RKO (cell line): ENCODE data around the gene CD44.
A peak's percentile ranks its signal among the peaks of the same experiment; 100 is the strongest.

Source experiments
- DNase-seq: peaks from one replicate; pipeline ENCODE4 v3.0.0-alpha.2; 2016; ENCODE audit warnings: low spot score

The CD44 gene

GRCh38 chr11:35139722-35140282 is 831 bp downstream of the CD44 start:
- peak; percentile 58 for DNase-seq

- DNase-seq = peak; percentile 33
Observed at GRCh38 chr11:35141071-35141470, 2.1 kb downstream of the CD44 start.

GRCh38 chr11:35141571-35141971 is 2.6 kb downstream of the CD44 start:
- DNase-seq = no peak

DNA sequence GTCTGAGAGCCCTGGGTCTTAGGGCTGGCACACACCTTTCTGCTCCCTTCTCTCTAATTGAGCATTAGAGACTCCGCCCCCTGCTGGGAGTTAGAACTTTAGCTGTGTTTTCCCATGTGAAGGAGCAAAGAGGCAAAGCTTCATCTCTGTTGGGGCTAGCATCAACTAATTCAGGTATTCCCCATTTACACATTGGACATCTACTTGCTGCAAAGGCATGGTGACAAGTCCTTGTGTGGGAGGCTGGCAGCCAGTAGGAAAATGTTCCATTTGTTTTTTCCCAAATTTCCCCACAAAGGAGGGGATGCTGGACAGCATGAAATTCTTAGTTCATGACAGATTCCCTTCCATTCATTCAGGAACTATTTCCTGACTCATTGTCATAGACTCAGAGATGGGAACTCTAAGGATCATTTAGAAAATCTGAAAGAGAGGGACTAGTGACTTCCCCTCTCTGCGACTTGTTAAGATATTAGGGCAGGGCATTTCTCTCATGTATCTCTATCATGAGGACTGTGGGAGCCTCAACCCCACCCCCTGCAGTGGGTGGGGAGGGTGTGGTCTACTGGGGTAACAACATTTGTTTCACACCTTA is 3.6 kb downstream of the CD44 start:
- peak; percentile 91 for DNase-seq

DNA sequence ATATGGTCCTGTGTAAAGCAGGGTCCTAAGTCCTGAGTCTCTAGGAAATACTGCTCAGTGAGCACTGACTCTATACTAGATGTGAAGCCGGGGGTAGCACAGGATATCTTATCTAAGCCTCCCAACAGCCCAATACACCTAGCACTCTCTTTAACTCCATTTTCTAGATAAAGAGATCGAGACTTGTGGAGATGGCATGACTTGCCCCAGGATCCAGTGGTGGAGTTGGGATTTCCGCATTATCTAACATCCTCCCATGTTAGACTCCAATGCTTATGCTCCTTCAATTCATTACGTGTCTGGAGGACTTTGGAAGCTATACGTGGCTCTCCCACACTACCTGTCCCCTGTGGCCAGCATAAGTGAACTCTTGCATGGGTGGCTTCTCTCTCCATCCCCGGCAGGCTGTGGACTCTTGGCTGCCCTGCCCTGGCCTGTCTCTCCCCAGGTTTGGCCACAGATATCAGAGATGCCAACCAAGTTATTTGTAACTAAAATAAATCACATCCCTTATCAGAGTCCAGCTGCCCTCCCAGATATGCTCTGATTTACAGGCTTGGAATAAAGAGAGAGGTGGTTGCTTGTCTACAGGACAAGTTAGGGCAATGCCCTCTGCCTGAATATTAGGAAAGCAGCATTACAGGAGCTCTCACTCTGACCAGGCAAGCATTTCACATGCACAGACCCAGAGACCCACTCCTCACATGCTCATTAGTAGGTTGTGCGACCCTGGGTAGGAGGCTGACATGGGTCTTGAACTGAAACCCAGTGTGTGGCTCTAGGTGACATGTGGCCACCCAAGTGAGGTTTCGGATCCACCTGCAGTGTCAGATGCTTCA is 4.5 kb downstream of the CD44 start:
- DNase-seq = no peak

DNA sequence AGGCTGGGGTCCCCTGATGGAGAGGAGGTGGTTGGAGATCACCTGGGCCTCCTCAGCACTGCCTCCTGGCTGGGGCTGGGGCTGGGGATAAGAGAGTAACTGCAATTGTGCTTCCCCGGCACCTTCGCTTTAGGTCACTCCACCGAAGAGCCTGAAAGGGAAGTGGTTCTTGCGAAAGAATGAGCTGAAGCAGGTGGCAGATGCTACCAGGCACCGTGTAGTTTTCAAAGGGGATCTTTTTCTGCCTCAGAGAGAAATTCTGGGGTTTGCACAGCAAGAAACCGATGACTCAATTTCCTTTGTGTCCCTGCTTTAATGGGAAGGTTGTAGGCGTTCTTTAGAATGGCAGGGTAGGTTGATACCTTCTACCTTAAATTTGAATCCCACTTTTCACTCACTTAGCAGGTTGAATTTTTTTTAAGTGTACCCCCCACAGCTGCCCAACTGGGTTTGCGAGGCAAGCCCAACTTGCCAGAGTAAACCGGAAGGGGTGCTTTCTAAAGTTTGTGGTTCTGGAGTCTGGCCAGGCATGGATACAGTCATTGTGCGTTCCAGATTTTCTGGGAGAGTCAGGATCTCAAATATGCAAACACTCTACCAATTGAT is 5.3 kb downstream of the CD44 start:
- peak; percentile 67 for DNase-seq

- DNase-seq = no peak
Observed at GRCh38 chr11:35144806-35145205, 5.8 kb downstream of the CD44 start.

DNA sequence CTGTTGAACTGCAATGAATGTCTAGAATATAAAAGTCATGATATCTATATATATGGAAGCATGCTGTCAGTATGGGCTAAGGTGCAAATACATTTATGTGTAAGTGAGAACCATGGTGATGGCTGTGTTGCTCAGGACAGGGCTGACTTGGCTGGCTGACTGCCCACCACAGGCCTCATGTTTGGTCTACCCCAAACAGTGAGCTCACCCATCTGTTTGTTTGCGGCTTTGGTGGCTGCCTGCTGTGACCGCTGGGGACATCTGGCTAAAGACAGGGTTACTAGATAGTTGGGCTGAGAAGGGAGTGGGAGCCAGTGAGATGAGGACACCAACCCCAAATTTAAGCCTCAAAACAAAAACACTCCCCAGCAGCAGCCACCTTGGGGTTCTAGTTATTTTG is 6.3 kb downstream of the CD44 start:
- DNase-seq = no peak

GRCh38 chr11:35146074-35146521 is 7.1 kb downstream of the CD44 start:
- DNase-seq = no peak

DNA sequence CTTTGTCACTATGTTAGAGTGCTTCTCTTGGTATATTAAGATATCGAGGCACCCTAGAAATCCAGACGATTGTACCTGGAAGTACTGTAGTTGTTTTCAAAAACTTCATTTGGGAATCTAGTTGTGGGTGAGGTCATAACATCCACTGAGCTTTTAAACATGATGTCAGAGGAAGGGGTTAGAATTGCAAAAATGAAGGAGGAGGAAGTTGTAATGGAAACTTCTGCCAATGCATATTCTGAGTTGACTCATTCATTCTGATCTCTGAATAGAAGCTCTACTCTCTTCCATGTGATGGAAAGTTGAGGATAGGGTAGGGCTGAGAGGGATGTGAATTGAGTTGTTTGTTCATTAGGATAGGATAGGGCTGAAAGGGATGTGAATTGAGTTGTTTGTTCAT is 7.7 kb downstream of the CD44 start:
- no peak for DNase-seq

- no peak for DNase-seq
Observed at GRCh38 chr11:35147235-35147634, 8.3 kb downstream of the CD44 start.

GRCh38 chr11:35148163-35148837 is 9.3 kb downstream of the CD44 start:
- no peak for DNase-seq

GRCh38 chr11:35150454-35150853 is 11.5 kb downstream of the CD44 start:
- no peak for DNase-seq

GRCh38 chr11:35151241-35151640 is 12.3 kb downstream of the CD44 start:
- DNase-seq = no peak

DNA sequence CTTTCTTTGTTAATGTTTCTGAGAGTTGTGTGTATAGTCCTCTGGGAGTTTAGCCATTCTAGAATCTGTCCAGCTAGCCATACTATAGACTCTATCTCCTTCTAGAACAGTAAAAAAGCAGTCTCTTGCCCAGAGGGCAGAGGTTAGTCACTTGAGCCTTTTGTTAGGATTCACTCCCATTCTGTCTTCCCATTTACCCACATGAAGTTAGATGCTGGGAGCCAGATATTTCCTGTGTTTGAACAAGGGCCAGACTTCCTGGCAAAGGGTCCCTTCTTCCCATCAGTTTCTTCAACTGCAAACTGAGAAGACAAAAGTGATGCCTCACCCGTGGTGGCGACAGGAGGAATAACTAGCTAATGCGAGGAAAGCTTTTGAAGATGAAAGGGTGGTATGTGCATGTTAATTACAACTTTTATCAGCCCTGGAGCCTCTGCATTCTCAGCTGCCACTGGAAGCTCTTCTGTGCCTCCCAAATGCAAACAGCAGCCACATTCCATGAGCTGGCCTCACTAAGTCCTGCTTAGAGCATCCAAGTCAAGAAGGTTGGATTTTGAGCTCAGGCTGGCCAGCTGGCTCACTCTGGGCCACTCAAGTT is 12.8 kb downstream of the CD44 start:
- no peak for DNase-seq

DNA sequence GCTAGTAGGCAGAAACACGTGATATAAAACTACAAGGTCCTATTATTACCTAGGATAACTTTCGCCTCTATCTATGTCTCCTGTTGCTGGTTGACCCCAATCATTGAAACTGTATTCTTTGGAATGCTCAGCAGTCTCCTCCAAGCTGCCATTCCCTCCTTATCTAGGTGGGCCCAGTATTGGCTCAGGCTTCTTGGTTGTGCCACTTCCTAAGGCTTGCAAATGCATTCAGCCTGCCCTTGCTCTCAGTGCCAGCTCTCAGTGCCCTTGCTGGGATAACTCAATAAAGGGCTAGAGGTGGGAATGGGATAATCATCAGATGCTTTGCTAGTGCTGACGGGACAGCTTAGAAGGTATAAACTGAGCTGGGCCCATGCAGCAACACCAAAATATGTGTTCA is 13.6 kb downstream of the CD44 start:
- no peak for DNase-seq

DNA sequence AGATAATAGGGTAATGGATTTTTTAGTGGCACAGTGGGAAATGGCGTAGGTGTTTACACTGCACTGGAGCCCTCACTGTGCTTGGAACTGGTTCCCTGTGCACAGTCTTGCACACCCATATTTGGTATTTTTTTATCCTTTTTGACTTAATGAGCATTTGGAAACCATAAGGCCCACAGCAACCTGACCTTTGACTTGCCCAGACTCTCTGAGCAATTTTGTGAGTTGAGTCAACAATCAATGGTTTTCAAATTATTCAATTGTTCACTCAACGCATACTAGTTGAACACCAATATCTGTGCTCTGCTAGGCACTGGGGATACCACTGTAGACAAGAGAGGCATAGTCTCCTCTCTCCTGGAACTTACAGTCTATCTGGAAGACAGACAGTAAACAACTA is 14.3 kb downstream of the CD44 start:
- DNase-seq = no peak

DNA sequence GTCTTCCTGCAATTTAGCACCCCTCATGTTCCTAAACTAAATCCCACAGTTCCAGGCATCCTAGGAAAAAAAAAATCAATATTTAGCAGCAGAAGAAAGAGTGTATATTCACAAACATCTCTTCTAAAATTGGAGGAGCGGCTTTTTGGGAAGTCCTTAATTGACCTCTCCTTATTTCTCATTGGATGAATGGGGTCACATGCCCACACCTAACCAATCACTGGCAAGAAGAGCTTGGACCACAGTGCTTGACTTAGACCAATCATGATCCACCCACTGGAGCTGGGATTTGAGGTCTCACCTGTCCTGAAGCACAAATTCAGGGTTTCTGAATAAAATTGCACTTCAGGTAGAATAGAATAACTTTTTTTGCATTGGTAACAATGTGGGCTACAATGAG is 16.0 kb downstream of the CD44 start:
- DNase-seq = no peak

DNA sequence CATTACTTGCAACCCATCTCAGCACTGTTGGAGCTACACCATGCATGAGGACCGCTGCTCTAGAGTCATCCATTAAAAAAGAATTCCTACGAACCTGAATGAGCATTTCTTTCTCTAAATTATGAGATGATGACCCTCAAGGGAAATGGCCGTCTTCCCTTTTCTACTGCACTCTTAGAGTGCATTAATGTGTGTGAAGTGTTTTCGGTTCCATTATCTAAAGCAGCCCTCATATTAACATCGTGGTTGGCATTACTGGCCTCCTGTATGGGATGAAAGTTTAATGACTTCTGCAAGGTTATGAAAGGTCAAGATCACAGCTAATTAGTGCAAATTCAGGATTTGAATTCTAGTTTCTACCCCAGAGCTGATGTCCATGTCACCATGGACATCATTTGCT is 16.7 kb downstream of the CD44 start:
- DNase-seq = no peak

GRCh38 chr11:35157814-35158700 is 19.1 kb downstream of the CD44 start:
- DNase-seq = no peak
